ENCODE results near the gene QKI. TPM values are rescaled to one million over a fixed set of nuclear protein-coding genes. Genes with fewer than 3 reads are reported as not detected.
A peak's percentile ranks its signal among the peaks of the same experiment; 100 is the strongest.

QKI gene
- polyA plus RNA-seq, 1 donor from 2014 or later, result 9.3 TPM

DNA sequence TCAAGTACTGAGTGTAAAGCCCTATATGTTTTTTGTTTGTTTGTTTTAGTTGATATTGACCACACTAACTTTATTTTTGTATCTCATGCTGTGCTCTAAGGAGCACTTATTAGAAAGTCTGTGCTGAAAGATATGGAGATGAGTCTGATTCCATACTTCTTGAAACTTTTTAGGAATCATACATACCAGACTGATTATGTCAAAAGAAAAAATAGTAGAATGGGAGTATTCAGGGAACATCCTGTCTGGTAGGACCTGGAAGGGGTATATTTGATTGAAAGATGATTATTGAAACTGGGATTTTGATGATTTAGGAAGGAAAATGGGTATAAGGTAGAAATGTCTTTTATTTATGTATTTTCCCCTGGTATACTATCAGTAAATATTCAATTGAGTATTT, 111.4 kb downstream of the QKI start:
- peaks cover 26 to 45% (median 42%) of the 10 kb centered on the region in 3 donors for H3K4me1 Mint-ChIP-seq
- peaks cover 3% of the 10 kb centered on the region for H3K36me3 Mint-ChIP-seq

DNA sequence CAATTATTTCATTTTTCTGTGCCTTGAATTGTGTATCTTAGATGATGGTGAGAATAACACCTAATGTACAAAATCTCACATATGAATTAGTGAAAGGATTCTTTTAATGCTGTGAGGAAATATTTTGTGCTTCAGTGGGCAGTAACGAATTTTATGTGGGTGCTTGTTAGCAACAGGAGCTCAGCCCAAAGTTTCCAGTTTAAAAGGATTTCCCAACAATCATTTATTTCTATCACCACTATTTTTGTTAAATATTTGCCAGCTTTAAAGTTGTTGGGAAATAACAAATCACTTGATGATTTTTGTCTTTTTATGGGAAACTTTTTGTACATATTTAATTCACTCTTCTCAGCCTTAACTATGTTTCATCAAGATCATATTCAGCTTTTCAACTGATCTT, 111.8 kb downstream of the QKI start:
- H3K9me3 Mint-ChIP-seq, result no peaks in the 10 kb centered on the region
- no peaks in the 10 kb centered on the region for H3K27me3 Mint-ChIP-seq
- H3K4me1 Mint-ChIP-seq, result peaks cover 24 to 44% (median 42%) of the 10 kb centered on the region in 3 donors
- peaks cover 3% of the 10 kb centered on the region for H3K36me3 Mint-ChIP-seq
- no peak overlapping the region for H3K27ac Mint-ChIP-seq
- no peak overlapping the region for H3K4me3 Mint-ChIP-seq

More for the DNA sequence above, 111.4 kb downstream of the QKI start:
- no peaks in the 10 kb centered on the region for H3K27me3 Mint-ChIP-seq
- H3K9me3 Mint-ChIP-seq, result no peaks in the 10 kb centered on the region
- no peak overlapping the region for H3K4me3 Mint-ChIP-seq
- no peak overlapping the region for H3K27ac Mint-ChIP-seq

DNA sequence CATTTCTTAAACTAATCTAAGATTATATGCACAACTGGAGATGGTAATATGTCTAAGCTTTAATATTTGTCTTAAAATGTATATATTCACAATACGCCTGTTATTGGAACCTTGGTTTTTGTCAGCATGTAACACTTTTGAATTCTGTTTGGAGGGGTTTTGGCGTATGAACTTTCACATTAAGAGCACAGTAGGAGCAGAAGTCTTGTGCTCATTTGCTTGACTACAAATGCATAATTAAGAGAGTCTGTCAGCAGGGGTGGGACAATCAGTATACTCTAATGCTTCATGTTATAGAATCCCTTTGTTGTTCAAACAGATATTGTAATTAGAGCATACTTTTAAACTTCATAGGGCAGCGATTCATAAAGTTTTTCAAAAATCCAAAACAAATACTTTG, 112.8 kb downstream of the QKI start:
- Mint-ChIP-seq H3K9me3 (no peaks in the 10 kb centered on the region), H3K36me3 (peaks cover 3% of the 10 kb centered on the region), H3K4me1 (peaks cover 29 to 48% (median 43%) of the 10 kb centered on the region in 3 donors), H3K4me3 (no peak overlapping the region), H3K27me3 (no peaks in the 10 kb centered on the region), H3K27ac (no peak overlapping the region)

DNA sequence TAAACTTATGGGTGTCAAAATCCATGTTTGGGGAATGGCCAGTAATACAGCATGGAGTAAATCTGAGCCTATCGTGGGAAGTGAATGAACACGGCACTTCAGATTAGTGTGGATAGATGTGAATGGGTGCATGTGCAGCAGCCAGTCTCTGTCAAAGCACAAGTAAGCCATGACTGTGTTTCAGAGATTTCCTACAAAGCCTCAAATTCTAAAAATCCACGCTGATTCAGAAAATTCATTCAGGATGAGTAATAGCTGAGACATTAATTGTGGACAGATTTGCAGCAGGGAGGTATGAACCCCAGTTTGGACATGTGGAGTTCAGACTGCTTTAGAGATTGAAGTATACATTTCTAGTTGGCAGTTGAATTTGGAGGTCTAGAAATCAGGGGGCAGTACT, 115.1 kb downstream of the QKI start:
- Mint-ChIP-seq H3K4me1 (peaks cover 15 to 44% (median 40%) of the 10 kb centered on the region in 3 donors), H3K4me3 (no peak overlapping the region), H3K27me3 (no peaks in the 10 kb centered on the region), H3K9me3 (no peaks in the 10 kb centered on the region), H3K27ac (no peak overlapping the region), H3K36me3 (peaks cover 3% of the 10 kb centered on the region)

DNA sequence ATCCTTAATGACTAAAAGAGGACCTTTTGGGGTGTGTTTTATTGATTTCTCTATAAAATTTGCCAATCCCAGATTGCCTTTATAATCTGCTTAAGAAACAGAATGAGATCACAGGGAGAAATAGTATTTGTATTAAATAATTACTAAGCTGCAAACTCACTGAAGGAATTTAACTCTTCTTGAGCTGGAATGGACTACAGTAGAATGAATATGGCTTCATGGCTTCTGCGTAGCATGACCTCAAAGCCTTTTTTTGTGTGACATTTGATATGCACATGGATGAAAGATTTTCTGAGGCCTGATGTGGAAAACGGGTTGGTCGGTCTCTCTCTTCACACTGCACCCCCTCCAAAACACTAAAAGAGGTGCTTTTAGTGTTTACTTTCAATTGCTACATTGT, 115.9 kb downstream of the QKI start:
- Mint-ChIP-seq H3K4me1 (peaks cover 15 to 46% (median 43%) of the 10 kb centered on the region in 3 donors), H3K27ac (no peak overlapping the region), H3K9me3 (no peaks in the 10 kb centered on the region), H3K27me3 (no peaks in the 10 kb centered on the region), H3K36me3 (no peaks in the 10 kb centered on the region), H3K4me3 (no peak overlapping the region)

DNA sequence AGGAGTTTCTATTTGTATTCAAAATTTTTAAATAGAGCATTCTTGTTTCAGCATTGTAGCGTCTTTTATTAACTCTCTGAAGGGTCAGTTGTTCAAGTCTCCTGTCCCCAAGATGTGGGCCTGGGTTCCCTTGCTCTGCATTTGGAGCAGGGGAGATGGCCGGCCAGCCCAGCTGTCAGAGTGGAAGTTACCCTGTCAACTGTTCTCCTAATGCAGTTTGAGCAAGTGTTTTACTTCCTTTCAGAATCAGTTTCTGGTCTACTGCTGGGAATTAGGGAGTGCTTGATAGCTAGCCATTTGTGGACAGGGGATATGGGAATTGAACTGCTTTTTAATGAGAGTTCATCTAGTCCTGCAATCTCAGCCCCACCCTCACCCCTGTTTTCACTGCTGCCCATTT, 116.6 kb downstream of the QKI start:
- Mint-ChIP-seq H3K36me3 (no peaks in the 10 kb centered on the region), H3K9me3 (no peaks in the 10 kb centered on the region), H3K27me3 (no peaks in the 10 kb centered on the region), H3K27ac (no peak overlapping the region), H3K4me3 (no peak overlapping the region), H3K4me1 (peaks cover 10 to 44% (median 38%) of the 10 kb centered on the region in 3 donors)

DNA sequence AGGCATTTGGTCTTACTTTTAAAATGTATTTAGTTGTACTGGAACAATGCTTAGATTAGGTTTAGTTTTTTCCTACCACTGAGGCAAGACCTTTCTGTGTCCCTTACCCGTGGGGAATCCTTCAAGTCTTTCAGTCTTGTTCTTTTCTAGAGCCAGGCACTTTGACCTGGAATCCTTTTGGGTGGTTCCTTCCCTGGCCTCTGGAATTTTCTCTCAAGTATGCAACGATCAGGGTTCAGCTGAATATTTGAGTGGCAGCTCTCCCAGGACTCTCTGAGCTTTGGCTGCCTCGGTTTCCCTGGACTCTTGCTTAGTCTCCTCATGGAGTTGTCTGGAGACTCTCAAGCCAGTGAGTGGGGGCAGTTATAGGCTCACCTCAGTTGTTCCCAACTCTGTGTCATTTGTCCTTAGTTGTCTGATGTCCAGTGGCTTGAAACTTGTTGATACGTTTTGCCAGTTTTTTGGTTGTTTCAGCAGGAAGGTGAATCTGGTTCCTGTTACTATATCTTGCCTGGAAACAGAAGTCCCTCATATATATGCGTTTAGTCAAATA, 118.1 kb downstream of the QKI start:
- H3K27ac Mint-ChIP-seq, result no peak overlapping the region
- H3K9me3 Mint-ChIP-seq, result no peaks in the 10 kb centered on the region
- H3K4me1 Mint-ChIP-seq, result peaks cover 10 to 42% (median 30%) of the 10 kb centered on the region in 3 donors
- H3K27me3 Mint-ChIP-seq, result no peaks in the 10 kb centered on the region
- peak overlapping the region in 1 of 4 donors; percentile 18 for H3K4me3 Mint-ChIP-seq
- H3K36me3 Mint-ChIP-seq, result peaks cover 4% of the 10 kb centered on the region

DNA sequence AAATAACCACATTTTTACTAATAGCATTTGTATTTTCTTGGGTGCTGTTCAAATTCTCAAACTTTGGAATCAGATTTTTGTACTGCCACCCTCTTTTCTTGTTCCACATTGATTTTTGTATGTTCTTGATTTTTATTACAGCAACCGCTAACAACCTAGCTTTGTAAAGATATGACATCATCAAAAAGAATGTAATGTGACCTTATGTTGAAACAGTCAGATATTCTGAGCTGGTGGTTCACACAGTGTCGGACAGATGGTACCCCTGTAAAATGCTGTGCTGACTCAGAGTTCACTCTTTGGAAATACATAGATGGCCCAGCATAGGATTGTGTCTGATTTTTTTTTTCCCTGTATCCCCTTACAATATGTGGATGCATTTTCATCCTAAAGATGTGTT, 118.9 kb downstream of the QKI start:
- Mint-ChIP-seq H3K4me3 (no peak overlapping the region), H3K27ac (no peak overlapping the region), H3K36me3 (peaks cover 8% of the 10 kb centered on the region), H3K27me3 (no peaks in the 10 kb centered on the region), H3K9me3 (no peaks in the 10 kb centered on the region), H3K4me1 (peaks cover 12 to 39% (median 37%) of the 10 kb centered on the region in 3 donors)

DNA sequence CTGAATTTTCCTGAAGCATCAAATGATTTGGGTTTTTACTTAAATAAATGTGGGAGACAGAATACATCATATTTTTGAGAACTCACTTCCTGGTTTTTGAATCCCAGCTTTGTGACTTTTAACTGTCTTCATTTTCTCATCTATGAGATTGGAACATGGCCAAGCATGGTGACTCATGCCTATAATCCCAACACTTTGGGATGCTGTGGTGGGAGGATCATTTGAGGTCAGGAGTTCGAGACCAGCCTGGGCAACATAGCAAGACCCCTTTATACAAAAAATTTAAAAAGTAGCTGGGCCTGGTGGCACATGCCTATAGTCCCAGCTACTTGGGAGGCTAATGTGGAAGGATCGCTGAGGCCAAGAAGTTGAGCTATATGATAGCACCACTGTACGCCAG, 122.3 kb downstream of the QKI start:
- H3K4me3 Mint-ChIP-seq, result no peak overlapping the region
- H3K9me3 Mint-ChIP-seq, result no peaks in the 10 kb centered on the region
- H3K27me3 Mint-ChIP-seq, result no peaks in the 10 kb centered on the region
- H3K36me3 Mint-ChIP-seq, result peaks cover 8% of the 10 kb centered on the region
- peaks cover 17 to 39% (median 27%) of the 10 kb centered on the region in 3 donors for H3K4me1 Mint-ChIP-seq
- no peak overlapping the region for H3K27ac Mint-ChIP-seq

DNA sequence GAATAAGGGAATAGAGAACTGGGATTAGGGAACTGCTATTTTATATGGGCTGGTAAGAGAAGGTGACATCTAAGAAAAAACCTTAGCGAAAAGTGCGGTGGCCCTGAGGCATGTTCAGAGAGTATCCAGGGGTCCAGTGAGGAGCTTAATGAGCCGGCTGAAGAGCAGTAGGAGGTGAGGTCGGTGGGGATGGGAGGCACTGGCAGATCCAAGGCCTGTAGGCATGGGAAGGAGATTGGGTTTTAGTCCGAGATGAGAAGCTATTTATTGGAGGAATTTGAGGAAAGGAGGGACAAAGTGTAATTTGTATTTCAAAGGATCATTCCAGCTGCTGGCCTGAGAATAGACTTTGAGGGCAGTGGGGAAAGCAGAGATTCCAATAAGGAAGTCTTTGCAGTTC, 123.8 kb downstream of the QKI start:
- Mint-ChIP-seq H3K4me1 (peaks cover 13 to 40% (median 21%) of the 10 kb centered on the region in 3 donors), H3K27ac (no peak overlapping the region), H3K27me3 (no peaks in the 10 kb centered on the region), H3K9me3 (no peaks in the 10 kb centered on the region), H3K36me3 (peaks cover 10% of the 10 kb centered on the region), H3K4me3 (no peak overlapping the region)

DNA sequence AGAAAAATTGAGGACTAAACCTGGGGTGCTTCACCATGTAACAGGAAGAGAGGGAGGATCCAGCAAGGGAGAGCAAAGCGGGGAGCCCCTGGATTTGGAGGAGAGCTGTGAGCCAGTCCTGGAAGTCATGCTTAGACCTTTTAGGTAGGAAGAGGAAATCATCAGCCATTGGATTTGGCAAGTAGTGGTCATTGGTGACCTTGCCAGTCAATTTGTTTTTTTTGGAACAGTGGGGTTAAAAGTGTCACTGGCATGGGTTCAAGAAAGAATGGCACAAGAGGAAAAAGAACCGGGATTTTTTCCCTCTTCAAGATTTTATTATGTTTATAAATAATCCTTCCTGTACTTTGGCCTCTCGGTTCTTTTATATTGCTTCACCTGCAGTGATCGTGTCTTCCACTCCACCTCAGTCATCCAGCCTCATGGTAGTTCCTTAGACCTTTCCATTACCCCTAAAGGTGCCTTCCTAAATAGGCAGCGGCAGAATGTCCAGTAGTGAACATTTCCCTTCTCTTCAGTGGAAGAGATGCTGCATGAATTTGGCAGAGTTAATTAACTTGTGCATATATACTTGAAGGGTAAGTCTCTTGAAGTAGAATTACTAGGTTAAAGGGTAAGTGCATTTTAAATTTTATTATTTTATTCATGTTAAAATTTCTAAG, 124.7 kb downstream of the QKI start:
- Mint-ChIP-seq H3K9me3 (no peaks in the 10 kb centered on the region), H3K4me3 (peak overlapping the region in 2 of 4 donors; percentile 1 to 39), H3K27ac (no peak overlapping the region), H3K36me3 (peaks cover 10% of the 10 kb centered on the region), H3K27me3 (no peaks in the 10 kb centered on the region), H3K4me1 (peaks cover 13 to 40% (median 18%) of the 10 kb centered on the region in 3 donors)

DNA sequence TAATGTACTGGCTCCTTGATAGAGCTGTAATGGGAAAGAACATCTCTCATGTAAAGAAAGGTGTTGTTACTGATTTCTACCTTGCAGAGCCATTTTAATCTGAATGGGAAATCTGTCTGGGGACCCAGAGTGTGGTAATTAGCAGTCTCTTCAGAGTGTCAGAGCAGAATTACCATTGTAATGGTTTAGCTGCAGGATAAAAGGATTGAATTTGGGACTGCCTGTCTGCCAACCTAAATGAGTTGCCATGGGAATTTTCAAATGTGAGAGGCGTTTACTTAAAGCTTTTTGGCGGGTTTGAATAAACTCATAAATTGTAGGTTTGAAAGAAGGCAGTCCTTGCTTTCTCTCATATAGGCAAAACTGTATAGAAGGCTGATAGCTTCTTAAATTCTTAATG, 128.8 kb downstream of the QKI start:
- H3K4me3 Mint-ChIP-seq, result no peak overlapping the region
- no peaks in the 10 kb centered on the region for H3K9me3 Mint-ChIP-seq
- H3K4me1 Mint-ChIP-seq, result peaks cover 11 to 25% (median 14%) of the 10 kb centered on the region in 3 donors
- H3K27me3 Mint-ChIP-seq, result no peaks in the 10 kb centered on the region
- H3K27ac Mint-ChIP-seq, result no peak overlapping the region
- peaks cover 3% of the 10 kb centered on the region for H3K36me3 Mint-ChIP-seq

DNA sequence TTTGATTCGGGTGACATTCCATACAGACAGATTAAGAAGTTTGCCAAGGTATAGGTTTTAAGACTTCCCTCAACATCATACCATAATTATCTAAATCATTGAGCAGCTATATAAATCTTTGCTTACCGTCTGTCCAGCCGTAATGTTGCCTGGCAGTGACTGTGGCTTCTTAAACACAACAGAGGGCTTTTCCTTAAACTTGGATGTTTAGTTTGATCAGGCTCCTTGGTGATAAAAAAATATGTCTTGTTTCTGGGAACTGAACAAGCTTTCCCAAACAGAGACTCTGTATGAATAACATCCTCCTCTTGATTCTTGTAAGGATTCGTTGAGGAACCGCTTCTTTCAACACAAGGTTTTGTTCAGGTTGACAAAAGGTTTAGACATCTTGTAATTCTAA, 130.9 kb downstream of the QKI start:
- H3K27me3 Mint-ChIP-seq, result no peaks in the 10 kb centered on the region
- no peak overlapping the region for H3K27ac Mint-ChIP-seq
- no peak overlapping the region for H3K4me3 Mint-ChIP-seq
- H3K4me1 Mint-ChIP-seq, result peaks cover 8 to 18% (median 10%) of the 10 kb centered on the region in 3 donors
- peaks cover 5% of the 10 kb centered on the region for H3K36me3 Mint-ChIP-seq
- no peaks in the 10 kb centered on the region for H3K9me3 Mint-ChIP-seq

DNA sequence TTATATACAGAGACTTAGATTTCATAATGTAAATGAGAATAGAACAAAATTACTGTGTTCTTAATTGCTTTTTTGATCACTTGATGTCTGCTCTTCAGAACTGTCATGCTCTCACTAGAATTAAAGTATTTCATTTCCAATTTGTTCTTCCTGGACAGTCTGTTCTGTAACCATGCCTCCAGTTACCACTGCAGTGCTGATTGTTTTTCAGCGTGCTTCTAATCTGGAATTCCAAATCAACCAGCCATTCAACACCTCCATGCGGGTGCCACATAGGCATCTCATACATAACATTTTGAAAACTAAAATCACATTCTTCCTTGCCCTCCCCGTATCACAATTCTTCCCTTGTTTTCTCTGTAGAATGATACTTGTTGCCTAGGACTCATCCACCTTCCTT, 132.8 kb downstream of the QKI start:
- Mint-ChIP-seq H3K36me3 (peaks cover 3% of the 10 kb centered on the region), H3K27me3 (no peaks in the 10 kb centered on the region), H3K4me3 (no peak overlapping the region), H3K9me3 (no peaks in the 10 kb centered on the region), H3K4me1 (peaks cover 1 to 6% (median 2%) of the 10 kb centered on the region in 3 donors), H3K27ac (no peak overlapping the region)

DNA sequence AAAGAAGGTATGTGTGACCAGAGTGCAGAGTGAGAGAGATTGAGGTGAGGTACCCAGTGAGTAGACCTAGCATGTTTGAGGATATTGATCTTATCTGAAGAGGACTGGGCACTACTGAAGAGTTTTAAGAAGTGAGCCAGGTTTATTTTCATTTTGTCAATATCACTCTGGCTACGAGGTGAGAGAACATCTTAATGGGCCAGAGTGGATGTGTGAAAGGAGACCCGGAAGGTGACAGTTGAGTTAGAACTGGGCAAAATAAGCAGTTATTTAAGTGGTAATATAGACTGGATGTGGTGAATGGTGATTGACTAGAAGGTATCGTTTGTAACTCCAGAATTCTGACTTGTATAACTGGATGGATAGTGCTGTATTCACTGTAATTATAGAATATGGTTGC, 134.1 kb downstream of the QKI start:
- Mint-ChIP-seq H3K27ac (no peak overlapping the region), H3K4me1 (peaks cover 0 to 6% (median 2%) of the 10 kb centered on the region in 3 donors), H3K36me3 (peaks cover 4% of the 10 kb centered on the region), H3K27me3 (no peaks in the 10 kb centered on the region), H3K9me3 (no peaks in the 10 kb centered on the region), H3K4me3 (no peak overlapping the region)

DNA sequence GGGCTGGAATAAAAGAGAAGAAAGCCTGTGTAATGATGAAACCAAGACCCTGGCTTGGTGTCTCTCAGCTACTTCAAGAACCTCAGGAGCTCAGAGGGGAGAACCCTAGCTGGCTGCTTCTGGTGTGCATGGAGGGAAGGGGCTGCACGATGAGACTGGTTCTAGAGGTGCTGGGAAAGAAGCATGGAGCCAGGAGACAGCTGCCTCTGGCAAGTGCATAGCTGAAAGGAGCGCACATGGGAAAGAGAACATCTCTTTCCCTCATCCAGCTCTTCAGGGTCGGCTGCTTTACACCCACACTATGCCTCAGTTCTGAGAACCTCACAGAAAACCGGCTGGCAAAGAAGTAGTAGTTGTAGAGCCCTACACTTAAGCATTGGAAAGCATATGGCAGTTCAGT, 139.5 kb downstream of the QKI start:
- Mint-ChIP-seq H3K36me3 (peaks cover 22% of the 10 kb centered on the region), H3K9me3 (no peaks in the 10 kb centered on the region), H3K27ac (no peak overlapping the region), H3K4me3 (no peak overlapping the region), H3K27me3 (no peaks in the 10 kb centered on the region), H3K4me1 (peaks cover 0 to 7% (median under 1%) of the 10 kb centered on the region in 3 donors)

Data from IgD-negative memory B cell (primary cell).